ENCODE measurements around the gene LCLAT1. TPM values are rescaled to one million over a fixed set of nuclear protein-coding genes. Genes with fewer than 3 reads are reported as not detected.

Gene LCLAT1
- total RNA-seq, 1 donor from 2014 or later, result 16.0 TPM

GRCh38 chr2:30566631-30567030, 119.6 kb downstream of the LCLAT1 start:
- Mint-ChIP-seq H3K27ac (ENCODE audit: unreplicated experiment) (no peak overlapping the region), H3K4me1 (ENCODE audit: low read depth, unreplicated experiment) (peaks cover 5% of the 10 kb centered on the region), H3K4me3 (ENCODE audit: unreplicated experiment) (no peak overlapping the region), H3K27me3 (ENCODE audit: unreplicated experiment) (peaks cover 1% of the 10 kb centered on the region), H3K36me3 (ENCODE audit: unreplicated experiment) (no peaks in the 10 kb centered on the region), H3K9me3 (ENCODE audit: unreplicated experiment) (no peaks in the 10 kb centered on the region)
- no peak for DNase-seq
- TF ChIP-seq, protein P1, sequence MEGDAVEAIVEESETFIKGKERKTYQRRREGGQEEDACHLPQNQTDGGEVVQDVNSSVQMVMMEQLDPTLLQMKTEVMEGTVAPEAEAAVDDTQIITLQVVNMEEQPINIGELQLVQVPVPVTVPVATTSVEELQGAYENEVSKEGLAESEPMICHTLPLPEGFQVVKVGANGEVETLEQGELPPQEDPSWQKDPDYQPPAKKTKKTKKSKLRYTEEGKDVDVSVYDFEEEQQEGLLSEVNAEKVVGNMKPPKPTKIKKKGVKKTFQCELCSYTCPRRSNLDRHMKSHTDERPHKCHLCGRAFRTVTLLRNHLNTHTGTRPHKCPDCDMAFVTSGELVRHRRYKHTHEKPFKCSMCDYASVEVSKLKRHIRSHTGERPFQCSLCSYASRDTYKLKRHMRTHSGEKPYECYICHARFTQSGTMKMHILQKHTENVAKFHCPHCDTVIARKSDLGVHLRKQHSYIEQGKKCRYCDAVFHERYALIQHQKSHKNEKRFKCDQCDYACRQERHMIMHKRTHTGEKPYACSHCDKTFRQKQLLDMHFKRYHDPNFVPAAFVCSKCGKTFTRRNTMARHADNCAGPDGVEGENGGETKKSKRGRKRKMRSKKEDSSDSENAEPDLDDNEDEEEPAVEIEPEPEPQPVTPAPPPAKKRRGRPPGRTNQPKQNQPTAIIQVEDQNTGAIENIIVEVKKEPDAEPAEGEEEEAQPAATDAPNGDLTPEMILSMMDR (IDR thresholded peaks at IDR 0.05; ENCODE audit: partially characterized antibody, unreplicated experiment), result no peak

DNA sequence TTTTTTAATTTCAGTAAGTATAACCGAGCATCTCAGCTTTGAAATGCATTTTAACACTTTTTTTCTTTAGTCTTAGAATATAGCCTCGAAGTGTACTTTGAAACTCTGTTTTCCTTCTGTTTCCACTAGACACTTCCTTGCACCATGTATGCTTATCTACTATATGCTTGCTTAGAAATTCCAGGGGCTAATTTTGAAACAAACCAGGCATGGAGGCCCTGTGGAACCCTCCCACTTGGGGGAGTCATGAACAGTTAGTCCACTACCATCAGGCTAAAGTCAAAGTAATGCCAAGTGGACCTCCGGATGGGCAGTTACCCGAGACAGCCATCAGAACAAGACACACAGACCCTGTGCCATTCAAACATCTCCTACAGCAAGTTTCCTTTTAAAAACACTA, 120.3 kb downstream of the LCLAT1 start:
- peaks cover 1% of the 10 kb centered on the region for H3K27me3 Mint-ChIP-seq (ENCODE audit: unreplicated experiment)
- H3K27ac Mint-ChIP-seq (ENCODE audit: unreplicated experiment), result no peak overlapping the region

DNA sequence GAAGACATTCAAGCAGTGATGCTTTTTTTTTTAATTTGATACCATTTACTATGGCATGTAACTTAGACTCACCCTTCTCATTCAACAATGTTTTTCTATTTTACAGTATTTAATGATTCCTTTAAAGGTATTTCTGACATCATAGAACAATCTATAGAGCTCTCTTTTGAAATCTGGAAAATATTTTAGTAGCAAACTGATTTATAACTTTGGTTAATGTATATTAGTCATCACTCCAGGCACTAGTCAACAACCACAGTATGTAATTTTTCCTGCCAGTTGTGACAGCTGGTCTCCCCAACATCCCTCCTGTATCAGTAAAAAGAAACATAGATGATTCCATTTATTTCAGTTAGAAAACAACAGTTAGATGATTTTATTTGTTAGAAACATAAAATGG, 122.9 kb downstream of the LCLAT1 start:
- TF ChIP-seq, protein P1 (IDR thresholded peaks at IDR 0.05; ENCODE audit: partially characterized antibody, unreplicated experiment), result no peak
- no peak overlapping the region for H3K4me3 Mint-ChIP-seq (ENCODE audit: unreplicated experiment)
- H3K4me1 Mint-ChIP-seq (ENCODE audit: low read depth, unreplicated experiment), result peaks cover 5% of the 10 kb centered on the region
- no peaks in the 10 kb centered on the region for H3K36me3 Mint-ChIP-seq (ENCODE audit: unreplicated experiment)
- no peak for DNase-seq
- H3K27me3 Mint-ChIP-seq (ENCODE audit: unreplicated experiment), result peaks cover 1% of the 10 kb centered on the region
- H3K27ac Mint-ChIP-seq (ENCODE audit: unreplicated experiment), result no peak overlapping the region
- no peaks in the 10 kb centered on the region for H3K9me3 Mint-ChIP-seq (ENCODE audit: unreplicated experiment)

More for the DNA sequence above, 120.3 kb downstream of the LCLAT1 start:
- no peak for DNase-seq
- peaks cover 5% of the 10 kb centered on the region for H3K4me1 Mint-ChIP-seq (ENCODE audit: low read depth, unreplicated experiment)
- H3K9me3 Mint-ChIP-seq (ENCODE audit: unreplicated experiment), result no peaks in the 10 kb centered on the region
- no peaks in the 10 kb centered on the region for H3K36me3 Mint-ChIP-seq (ENCODE audit: unreplicated experiment)
- no peak overlapping the region for H3K4me3 Mint-ChIP-seq (ENCODE audit: unreplicated experiment)
- TF ChIP-seq, protein P1 (IDR thresholded peaks at IDR 0.05; ENCODE audit: partially characterized antibody, unreplicated experiment), result no peak

DNA sequence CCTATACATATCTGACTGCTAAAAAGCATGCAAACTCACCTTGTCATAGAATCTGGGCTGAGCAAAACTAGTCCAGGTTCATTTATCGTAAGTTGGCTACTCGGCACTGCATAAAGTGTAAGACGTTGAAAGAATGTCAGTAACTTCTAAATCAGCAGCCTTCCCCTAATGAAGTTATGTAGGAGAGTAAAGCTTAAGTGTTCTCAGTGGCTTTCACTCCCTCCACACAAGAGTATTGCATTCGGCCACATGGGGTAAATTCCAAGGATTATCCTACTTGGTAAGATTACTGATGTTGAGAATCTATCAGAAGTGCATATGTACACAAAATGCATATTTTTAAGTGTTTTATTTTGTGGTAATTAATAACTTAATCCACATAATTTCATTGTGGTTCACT, 130.1 kb downstream of the LCLAT1 start:
- no peak overlapping the region for H3K27ac Mint-ChIP-seq (ENCODE audit: unreplicated experiment)
- TF ChIP-seq, protein P1 (IDR thresholded peaks at IDR 0.05; ENCODE audit: partially characterized antibody, unreplicated experiment), result no peak
- H3K27me3 Mint-ChIP-seq (ENCODE audit: unreplicated experiment), result no peaks in the 10 kb centered on the region
- no peaks in the 10 kb centered on the region for H3K36me3 Mint-ChIP-seq (ENCODE audit: unreplicated experiment)
- DNase-seq, result no peak
- H3K4me3 Mint-ChIP-seq (ENCODE audit: unreplicated experiment), result no peak overlapping the region
- H3K4me1 Mint-ChIP-seq (ENCODE audit: low read depth, unreplicated experiment), result no peaks in the 10 kb centered on the region
- H3K9me3 Mint-ChIP-seq (ENCODE audit: unreplicated experiment), result no peaks in the 10 kb centered on the region

DNA sequence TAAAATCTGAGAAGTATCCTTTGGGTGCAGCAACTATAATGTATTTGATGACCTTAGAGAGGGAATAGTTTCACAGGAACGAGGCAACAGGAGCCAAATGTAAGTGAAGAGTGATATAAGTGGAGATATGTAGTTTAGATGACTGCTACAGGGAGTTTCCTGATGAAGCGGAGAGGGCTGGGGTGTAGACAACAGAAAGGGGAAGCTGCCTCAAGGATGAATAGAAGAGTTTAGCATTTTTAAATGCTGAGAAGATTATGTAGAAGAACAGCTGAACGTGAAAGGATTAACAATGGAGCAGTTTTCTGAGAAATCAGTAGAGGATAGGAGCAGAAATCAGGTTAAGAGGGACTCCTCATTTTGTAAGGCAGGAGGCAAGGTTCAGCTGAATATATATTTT, 133.3 kb downstream of the LCLAT1 start:
- H3K27ac Mint-ChIP-seq (ENCODE audit: unreplicated experiment), result no peak overlapping the region

More for the DNA sequence above, 133.3 kb downstream of the LCLAT1 start:
- Mint-ChIP-seq H3K36me3 (ENCODE audit: unreplicated experiment) (no peaks in the 10 kb centered on the region), H3K4me1 (ENCODE audit: low read depth, unreplicated experiment) (no peaks in the 10 kb centered on the region), H3K9me3 (ENCODE audit: unreplicated experiment) (no peaks in the 10 kb centered on the region), H3K27me3 (ENCODE audit: unreplicated experiment) (no peaks in the 10 kb centered on the region), H3K4me3 (ENCODE audit: unreplicated experiment) (no peak overlapping the region)
- DNase-seq, result no peak
- TF ChIP-seq, protein P1 (IDR thresholded peaks at IDR 0.05; ENCODE audit: partially characterized antibody, unreplicated experiment), result no peak
